Spleen (tissue), 11 donors: Measurements from ENCODE around the gene SLC25A48. TPM values are rescaled to one million over a fixed set of nuclear protein-coding genes. Genes with fewer than 3 reads are reported as not detected.

Source experiments
- DNase-seq: peaks from one replicate; pipeline ENCODE4 v3.0.0-alpha.2; 2020
- H3K27ac ChIP-seq, 8 donors: fragments of 200-600 bp; sonication (generic) in 7 of 8; 1 replicate in 4 of 8; 2 replicates in 4 of 8; pipeline versions ENCODE4 v1.5.0 to v1.8.0; 2016 to 2021; ENCODE audit warnings: inconsistent platforms in 4 of 8, mild to moderate bottlenecking in 4 of 8, moderate library complexity in 1 of 8
- H3K27me3 ChIP-seq, 7 donors: fragments of 200-600 bp; sonication (generic) in 6 of 7; replicated peaks in 1 of 7; 1 replicate in 4 of 7; 2 replicates in 3 of 7; pipeline versions ENCODE4 v1.5.0 to v1.8.0; 2016 to 2021; ENCODE audit warnings: inconsistent platforms in 3 of 7, mild to moderate bottlenecking in 1 of 7
- H3K36me3 ChIP-seq, 6 donors: fragments of 200-600 bp; sonication (generic) in 5 of 6; 1 replicate in 4 of 6; 2 replicates in 2 of 6; pipeline versions ENCODE4 v1.5.0 to v1.8.0; 2016 to 2021; ENCODE audit warnings: inconsistent platforms in 2 of 6
- H3K4me1 ChIP-seq, 6 donors: fragments of 200-600 bp; sonication (generic) in 5 of 6; 1 replicate in 3 of 6; 2 replicates in 3 of 6; pipeline versions ENCODE4 v1.5.0 to v1.8.0; 2016 to 2021; ENCODE audit warnings: inconsistent platforms in 3 of 6
- H3K4me3 ChIP-seq, 8 donors: fragments of 200-600 bp; sonication (generic) in 7 of 8; 1 replicate in 4 of 8; 2 replicates in 4 of 8; pipeline versions ENCODE4 v1.5.0 to v1.8.0; 2016 to 2021; ENCODE audit warnings: inconsistent platforms in 4 of 8, mild to moderate bottlenecking in 4 of 8, moderate library complexity in 2 of 8
- H3K9me3 ChIP-seq, 8 donors: fragments of 200-600 bp; sonication (generic) in 7 of 8; 1 replicate in 4 of 8; 2 replicates in 4 of 8; pipeline versions ENCODE4 v1.5.0 to v1.8.0; 2016 to 2021; ENCODE audit warnings: inconsistent platforms in 4 of 8
- CTCF ChIP-seq, 11 experiments: fragments of 200-600 bp in 7 of 11; fragments of 450-650 bp in 4 of 11; sonication (generic) in 4 of 11; IDR thresholded peaks in 8 of 11; conservative IDR thresholded peaks in 3 of 11; 1 replicate in 7 of 11; 2 replicates in 4 of 11; pipeline versions ENCODE4 v1.4.0 to v1.8.0; 2016 to 2021; ENCODE audit warnings: antibody characterized with exemption in 11 of 11, inconsistent platforms in 4 of 11, mild to moderate bottlenecking in 1 of 11
- POLR2A ChIP-seq, 3 donors: fragments of 450-650 bp; IDR thresholded peaks; one replicate each; pipeline ENCODE4 v1.5.1; 2017; ENCODE audit warnings: antibody characterized with exemption in 3 of 3, mild to moderate bottlenecking in 1 of 3
- POLR2AphosphoS5 ChIP-seq, 3 donors: sonication (generic); formaldehyde crosslinking; IDR thresholded peaks; one replicate each; pipeline ENCODE4 v1.5.1; 2017; ENCODE audit warnings: antibody characterized with exemption in 3 of 3
- WGBS, 5 donors: extraction: QIAGEN DNeasy Blood & Tissue Kit in 3 of 5; methylation state at CpG; one replicate each; pipeline versions ENCODE4 v1.1.5 to v1.1.7; 2013 to 2018; 5-methylcytosine and 5-hydroxymethylcytosine counted together
- intact Hi-C: fragments of 100-400 bp; cut with DNase I; formaldehyde crosslinking; loops from one replicate; pipeline ENCODE4 v1.15.0; 2023; ENCODE audit warnings: low total_unique reads
- polyA plus RNA-seq, 3 donors: library from polyadenylated mRNA; stranded (reverse); fragments of 200-250 nt; gene quantifications; one replicate each; pipeline ENCODE4 v1.2.1, GENCODE V29; 2013
- total RNA-seq, 7 donors: library from RNA; depleted of rRNA in 3 of 7; stranded (reverse); fragments of >200 nt in 3 of 7; fragmentation: NEBNext Ultra II Directional in 4 of 7; extraction: Animal tissue kit (Norgen Biotek cat#: 25700) in 4 of 7; gene quantifications; one replicate each; pipeline versions ENCODE4 v1.1.0 to v1.2.1, GENCODE V29; 2016 to 2021
- donor health status: healthy with polysubstance abuse.
- donor health status: DM: no; HTN: no; CAD: no; lungs with moderate emphysema.
- donor health status: DM: no; HTN: no; CAD: no.
- donor health status: Bipolar disorder and iron deficiency.
- donor health status: healthy.
- donor health status: DM: no; HTN: no; CAD: no.
- donor health status: DM: yes; HTN: yes; CAD: no.

Gene SLC25A48
- total and polyA plus RNA-seq, 10 donors: 0.06 to 0.66 (median 0.33) TPM; not detected in 7

- no peaks in the 10 kb centered on the region for H3K36me3 ChIP-seq
- DNase-seq: no peak
- H3K4me3 ChIP-seq: no peak overlapping the region
- H3K27ac ChIP-seq: no peak overlapping the region
- no peaks in the 10 kb centered on the region for H3K4me1 ChIP-seq
- H3K9me3 ChIP-seq: no peaks in the 10 kb centered on the region
- intact Hi-C loops: no loop called here
- H3K27me3 ChIP-seq: peaks cover 0 to 9% (median 0%) of the 10 kb centered on the region in 7 donors
- 41 to 83% (median 67%) methylated on average over 1 of the region's 1 CpG for WGBS, 5 donors
- TF ChIP-seq POLR2AphosphoS5 (IDR thresholded peaks at IDR 0.05) (no peak), CTCF (IDR thresholded peaks at IDR 0.05 in 8 of 11, conservative IDR thresholded peaks at IDR 0.05 in 3 of 11) (no peak), POLR2A (IDR thresholded peaks at IDR 0.05) (no peak)
Measured at GRCh38 chr5:135859641-135860040, 25.2 kb downstream of the SLC25A48 start.

GRCh38 chr5:135861641-135862040, 27.2 kb downstream of the SLC25A48 start:
- Histone ChIP-seq H3K9me3 (no peaks in the 10 kb centered on the region), H3K4me3 (no peak overlapping the region), H3K27ac (no peak overlapping the region), H3K36me3 (no peaks in the 10 kb centered on the region), H3K4me1 (no peaks in the 10 kb centered on the region), H3K27me3 (no peaks in the 10 kb centered on the region)
- TF ChIP-seq POLR2AphosphoS5 (IDR thresholded peaks at IDR 0.05) (no peak), POLR2A (IDR thresholded peaks at IDR 0.05) (no peak), CTCF (IDR thresholded peaks at IDR 0.05 in 8 of 11, conservative IDR thresholded peaks at IDR 0.05 in 3 of 11) (no peak)
- WGBS, 5 donors: 74 to 95% (median 87%) methylated on average over 1 of the region's 1 CpG
- intact Hi-C loops: no loop called here
- no peak for DNase-seq

GRCh38 chr5:135862086-135862485, 27.6 kb downstream of the SLC25A48 start:
- Histone ChIP-seq H3K27me3 (no peaks in the 10 kb centered on the region), H3K9me3 (no peaks in the 10 kb centered on the region), H3K36me3 (no peaks in the 10 kb centered on the region), H3K27ac (no peak overlapping the region), H3K4me3 (no peak overlapping the region), H3K4me1 (no peaks in the 10 kb centered on the region)
- intact Hi-C loops: no loop called here
- TF ChIP-seq POLR2A (IDR thresholded peaks at IDR 0.05): no peak
- TF ChIP-seq CTCF (IDR thresholded peaks at IDR 0.05 in 8 of 11, conservative IDR thresholded peaks at IDR 0.05 in 3 of 11): no peak
- TF ChIP-seq POLR2AphosphoS5 (IDR thresholded peaks at IDR 0.05): no peak
- DNase-seq: no peak

GRCh38 chr5:135862744-135863143, 28.3 kb downstream of the SLC25A48 start:
- no peaks in the 10 kb centered on the region for H3K36me3 ChIP-seq
- TF ChIP-seq CTCF (IDR thresholded peaks at IDR 0.05 in 8 of 11, conservative IDR thresholded peaks at IDR 0.05 in 3 of 11) (no peak), POLR2A (IDR thresholded peaks at IDR 0.05) (no peak), POLR2AphosphoS5 (IDR thresholded peaks at IDR 0.05) (no peak)
- H3K4me3 ChIP-seq: no peak overlapping the region
- intact Hi-C loops: no loop called here
- no peaks in the 10 kb centered on the region for H3K27me3 ChIP-seq
- no peak for DNase-seq
- no peaks in the 10 kb centered on the region for H3K9me3 ChIP-seq
- 93 to 100% (median 95%) methylated on average over 2 of the region's 2 CpGs for WGBS, 5 donors
- no peak overlapping the region for H3K27ac ChIP-seq
- H3K4me1 ChIP-seq: no peaks in the 10 kb centered on the region
